ENCODE results near the gene SIRT3. TPM values are rescaled to one million over a fixed set of nuclear protein-coding genes. Genes with fewer than 3 reads are reported as not detected.
A peak's percentile ranks its signal among the peaks of the same experiment; 100 is the strongest.

SIRT3 gene
- total and polyA plus RNA-seq, 3 experiments from 2014 or later = 12.2 to 14.8 (median 13.6) TPM

- Histone ChIP-seq H3K4me1 (ENCODE audit: insufficient read depth, low read length) (peaks cover 59% of the 10 kb centered on the region), H3K27ac (ENCODE audit: low read depth, low read length) (no peak overlapping the region), H3K4me3 (ENCODE audit: low read length) (peak overlapping the region; percentile 70), H3K27me3 (ENCODE audit: insufficient read depth, low read length, poor library complexity, severe bottlenecking) (no peaks in the 10 kb centered on the region), H3K9me3 (ENCODE audit: low read length) (no peaks in the 10 kb centered on the region), H3K36me3 (ENCODE audit: insufficient read depth, low read length) (no peaks in the 10 kb centered on the region)
- H3K36me3 Mint-ChIP-seq = peaks cover 3 to 34% (median 5%) of the 10 kb centered on the region in 3 donors
- H3K27ac Mint-ChIP-seq = peak overlapping the region in 6 of 8 donors; percentile 35 to 94 (median 74)
- no peak for DNase-seq
- H3K4me3 Mint-ChIP-seq = peak overlapping the region; percentile 83 to 93 (median 91)
- H3K9me3 Mint-ChIP-seq = peaks cover 0 to 2% (median 0%) of the 10 kb centered on the region in 5 donors
- CTCF ChIA-PET = interaction anchor here (0.9 to 7.0 kb wide), 7 partner anchors 11 to 74 kb away, joined by 3 to 58 read pairs (median 9); partner anchors contain the start of genes BET1L and RIC8A
- H3K4me1 Mint-ChIP-seq = peaks cover 48 to 75% (median 61%) of the 10 kb centered on the region in 3 donors
- POLR2A ChIA-PET = interaction anchor here (0.7 to 4.6 kb wide), 4 partner anchors 14 to 114 kb away, joined by 3 to 71 read pairs (median 8); partner anchors contain the start of gene PSMD13
- H3K27me3 Mint-ChIP-seq = peaks cover 0 to 3% of the 10 kb centered on the region in 2 donors
Measured at GRCh38 chr11:282171-282570, 46.0 kb upstream of the SIRT3 start.

- H3K27ac ChIP-seq (ENCODE audit: low read depth, low read length) = no peak overlapping the region
- peaks cover 5 to 34% (median 8%) of the 10 kb centered on the region in 3 donors for H3K36me3 Mint-ChIP-seq
Measured at GRCh38 chr11:281486-282161, 45.5 kb upstream of the SIRT3 start.

GRCh38 chr11:280706-281485, 44.8 kb upstream of the SIRT3 start:
- Mint-ChIP-seq H3K4me3 (peak overlapping the region; percentile 83 to 93 (median 91)), H3K9me3 (peaks cover 0 to 4% (median 2%) of the 10 kb centered on the region in 5 donors), H3K27me3 (no peaks in the 10 kb centered on the region), H3K4me1 (peaks cover 42 to 67% (median 54%) of the 10 kb centered on the region in 3 donors), H3K27ac (peak overlapping the region; percentile 57 to 97 (median 79)), H3K36me3 (peaks cover 6 to 35% (median 12%) of the 10 kb centered on the region in 3 donors)
- Histone ChIP-seq H3K4me3 (ENCODE audit: low read length) (peak overlapping the region; percentile 70), H3K9me3 (ENCODE audit: low read length) (no peaks in the 10 kb centered on the region), H3K36me3 (ENCODE audit: insufficient read depth, low read length) (no peaks in the 10 kb centered on the region), H3K4me1 (ENCODE audit: insufficient read depth, low read length) (peaks cover 47% of the 10 kb centered on the region), H3K27ac (ENCODE audit: low read depth, low read length) (no peak overlapping the region), H3K27me3 (ENCODE audit: insufficient read depth, low read length, poor library complexity, severe bottlenecking) (no peaks in the 10 kb centered on the region)
- ChIA-PET POLR2A (interaction anchor here (0.8 to 4.6 kb wide), 10 partner anchors 8 to 539 kb away, joined by 3 to 71 read pairs (median 6); partner anchors contain the start of genes BET1L, PGGHG, PSMD13 and RIC8A), CTCF (interaction anchor here (0.9 to 7.0 kb wide), 21 partner anchors 7 to 170 kb away, joined by 3 to 58 read pairs (median 4); partner anchors contain the start of genes BET1L, PSMD13, PTDSS2 and RIC8A)
- peak in 3 of 5 donors; percentile 43 to 67 (median 59) for DNase-seq

More at GRCh38 chr11:281486-282161, 45.5 kb upstream of the SIRT3 start:
- peaks cover 44 to 72% (median 59%) of the 10 kb centered on the region in 3 donors for H3K4me1 Mint-ChIP-seq
- H3K36me3 ChIP-seq (ENCODE audit: insufficient read depth, low read length) = no peaks in the 10 kb centered on the region
- no peak for DNase-seq
- ChIA-PET POLR2A (interaction anchor here (0.7 to 4.6 kb wide), 8 partner anchors 9 to 538 kb away, joined by 3 to 71 read pairs (median 6); partner anchors contain the start of genes BET1L, PSMD13 and RIC8A), CTCF (interaction anchor here (0.9 to 7.0 kb wide), 17 partner anchors 8 to 166 kb away, joined by 3 to 58 read pairs (median 6); partner anchors contain the start of genes BET1L, PSMD13 and RIC8A)
- H3K9me3 Mint-ChIP-seq = peaks cover 0 to 2% (median 2%) of the 10 kb centered on the region in 5 donors
- peak overlapping the region; percentile 70 for H3K4me3 ChIP-seq (ENCODE audit: low read length)
- H3K9me3 ChIP-seq (ENCODE audit: low read length) = no peaks in the 10 kb centered on the region
- H3K27me3 ChIP-seq (ENCODE audit: insufficient read depth, low read length, poor library complexity, severe bottlenecking) = no peaks in the 10 kb centered on the region
- H3K4me1 ChIP-seq (ENCODE audit: insufficient read depth, low read length) = peaks cover 55% of the 10 kb centered on the region
- H3K27me3 Mint-ChIP-seq = no peaks in the 10 kb centered on the region
- peak overlapping the region; percentile 83 to 93 (median 91) for H3K4me3 Mint-ChIP-seq
- peak overlapping the region in 6 of 8 donors; percentile 45 to 92 (median 74) for H3K27ac Mint-ChIP-seq

- H3K4me1 Mint-ChIP-seq = peaks cover 42 to 59% (median 50%) of the 10 kb centered on the region in 3 donors
- peaks cover 6 to 30% (median 12%) of the 10 kb centered on the region in 3 donors for H3K36me3 Mint-ChIP-seq
- Histone ChIP-seq H3K4me3 (ENCODE audit: low read length) (peak overlapping the region; percentile 50), H3K36me3 (ENCODE audit: insufficient read depth, low read length) (no peaks in the 10 kb centered on the region), H3K27ac (ENCODE audit: low read depth, low read length) (no peak overlapping the region), H3K9me3 (ENCODE audit: low read length) (no peaks in the 10 kb centered on the region), H3K27me3 (ENCODE audit: insufficient read depth, low read length, poor library complexity, severe bottlenecking) (no peaks in the 10 kb centered on the region), H3K4me1 (ENCODE audit: insufficient read depth, low read length) (peaks cover 47% of the 10 kb centered on the region)
- DNase-seq = peak in 2 of 5 donors; percentile 47 to 71
- H3K4me3 Mint-ChIP-seq = peak overlapping the region; percentile 77 to 92 (median 91)
- ChIA-PET POLR2A (interaction anchor here (0.5 to 4.6 kb wide), 11 partner anchors 8 to 75 kb away, joined by 3 to 71 read pairs (median 5); partner anchors contain the start of genes BET1L, PGGHG, PSMD13 and RIC8A), CTCF (interaction anchor here (0.9 to 7.0 kb wide), 16 partner anchors 8 to 170 kb away, joined by 3 to 58 read pairs (median 6); partner anchors contain the start of genes BET1L, PSMD13, PTDSS2 and RIC8A)
- peaks cover 0 to 4% (median 2%) of the 10 kb centered on the region in 5 donors for H3K9me3 Mint-ChIP-seq
- no peaks in the 10 kb centered on the region for H3K27me3 Mint-ChIP-seq
- peak overlapping the region in 5 of 8 donors; percentile 19 to 92 (median 70) for H3K27ac Mint-ChIP-seq
Measured at GRCh38 chr11:279966-280705, 44.0 kb upstream of the SIRT3 start.

- peak in 1 of 5 donors; percentile 31 for DNase-seq
- Mint-ChIP-seq H3K4me1 (peaks cover 42 to 56% (median 50%) of the 10 kb centered on the region in 3 donors), H3K4me3 (peak overlapping the region; percentile 51 to 87 (median 80)), H3K9me3 (peaks cover 0 to 4% (median 2%) of the 10 kb centered on the region in 5 donors), H3K27me3 (no peaks in the 10 kb centered on the region), H3K36me3 (peaks cover 6 to 28% (median 12%) of the 10 kb centered on the region in 3 donors), H3K27ac (peak overlapping the region in 6 of 8 donors; percentile 48 to 91 (median 80))
- H3K27ac ChIP-seq (ENCODE audit: low read depth, low read length) = no peak overlapping the region
- H3K4me1 ChIP-seq (ENCODE audit: insufficient read depth, low read length) = peaks cover 47% of the 10 kb centered on the region
- H3K36me3 ChIP-seq (ENCODE audit: insufficient read depth, low read length) = no peaks in the 10 kb centered on the region
- H3K4me3 ChIP-seq (ENCODE audit: low read length) = peak overlapping the region; percentile 50
- CTCF ChIA-PET = interaction anchor here (0.8 to 7.0 kb wide), 12 partner anchors 8 to 137 kb away, joined by 3 to 58 read pairs (median 7); partner anchors contain the start of genes PGGHG and PSMD13
- POLR2A ChIA-PET = interaction anchor here (0.5 to 4.6 kb wide), 9 partner anchors 8 to 126 kb away, joined by 3 to 71 read pairs (median 11); partner anchors contain the start of genes BET1L, PSMD13 and RIC8A
- H3K9me3 ChIP-seq (ENCODE audit: low read length) = no peaks in the 10 kb centered on the region
- no peaks in the 10 kb centered on the region for H3K27me3 ChIP-seq (ENCODE audit: insufficient read depth, low read length, poor library complexity, severe bottlenecking)
Measured at GRCh38 chr11:279040-279965, 43.2 kb upstream of the SIRT3 start.

Data from CD8-positive, alpha-beta memory T cell (primary cell).